Stimulated activated CD4-positive, alpha-beta T cell treated with anti-CD3 and anti-CD28 coated beads, TNF-alpha, amount 100 ng/mL, for 4 hours (primary cell): ENCODE results near the gene FHIP2A.
"Not testable (repeated sequence)": the region's sequence is repeated elsewhere in the genome, so short reads cannot be mapped to it uniquely, and the experiment has no call there.

Experiments
- DNase-seq, 3 experiments: peaks; one replicate each; pipeline ENCODE4 v3.0.0-alpha.2; 2020; ENCODE audit warnings: low read depth in 3 of 3

Gene FHIP2A

GRCh38 chr10:114821293-114821914 is at the start of gene FHIP2A:
TSS of gene FHIP2A (plus strand) at chr10:114821780. CDS start at chr10:114822079, 299 bp downstream.
- DNase-seq = peak; percentile 67 to 81 (median 73)

DNA sequence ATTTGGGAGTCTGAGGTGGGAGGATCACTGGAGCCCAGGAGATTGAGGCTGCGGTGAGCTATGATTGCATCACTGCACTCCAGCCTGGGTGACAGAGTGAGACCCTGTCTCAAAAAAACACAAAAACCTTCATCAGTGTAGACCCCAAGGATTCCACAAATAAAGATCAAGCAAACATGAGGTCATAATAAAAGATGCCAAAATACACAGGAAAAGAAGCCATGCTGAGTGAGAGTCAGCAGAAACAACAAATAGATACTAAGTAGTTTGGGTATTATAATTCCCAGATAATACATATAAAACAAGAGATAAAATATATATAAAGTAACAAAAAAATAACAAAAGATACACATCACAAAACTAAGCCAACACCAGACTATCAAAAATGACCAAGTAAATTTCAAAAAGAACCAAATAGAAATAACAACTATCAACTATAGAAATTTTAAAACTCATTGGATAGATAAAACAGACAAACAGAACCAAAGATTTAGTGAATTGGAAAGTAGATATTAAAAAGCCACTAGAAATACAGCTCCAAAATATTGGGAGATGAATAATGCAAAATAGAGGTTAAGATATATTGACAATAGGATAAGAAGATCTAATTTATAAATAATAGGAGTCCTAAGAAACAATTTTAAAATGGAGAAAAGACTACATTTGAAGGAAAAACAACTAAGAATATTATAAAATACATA is 48.9 kb upstream of the FHIP2A start:
- no peak for DNase-seq

DNA sequence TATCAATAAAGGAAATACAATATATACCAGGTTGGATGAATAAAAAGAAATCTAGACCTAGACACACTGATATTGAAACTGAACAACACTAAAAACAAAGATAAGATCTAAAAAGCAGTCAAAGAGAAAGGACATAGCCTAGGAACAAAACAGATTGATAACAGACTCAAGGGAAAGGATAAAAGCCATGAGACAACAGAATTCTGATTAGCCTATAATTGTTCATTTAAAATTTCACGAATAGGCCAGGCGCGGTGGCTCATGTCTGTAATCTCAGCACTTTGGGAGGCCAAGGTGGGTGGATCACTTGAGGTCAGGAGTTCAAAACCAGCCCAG is 48.4 kb upstream of the FHIP2A start:
- DNase-seq = no peak

GRCh38 chr10:114775082-114775481 is 46.5 kb upstream of the FHIP2A start:
- not testable (repeated sequence) for DNase-seq

DNA sequence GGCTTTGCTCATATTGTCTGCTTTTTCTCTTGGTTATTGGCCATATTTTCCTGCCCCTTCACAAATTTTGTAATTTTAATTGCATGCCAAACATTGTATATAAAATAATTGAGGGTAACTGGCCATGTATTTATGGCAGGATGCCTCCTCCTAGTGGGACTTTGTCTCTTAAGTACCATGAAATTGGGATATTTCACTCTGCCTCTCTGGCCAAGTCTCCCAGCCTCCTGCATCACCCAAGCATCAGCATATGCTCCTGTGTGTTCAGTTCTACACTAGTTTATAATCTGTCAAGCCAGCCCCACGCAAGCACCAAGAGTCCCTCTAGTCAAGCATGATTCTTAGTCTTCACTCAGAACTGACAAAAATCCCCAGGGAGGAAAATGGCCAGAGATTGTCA is 44.2 kb upstream of the FHIP2A start:
- no peak for DNase-seq

- DNase-seq = no peak
Measured at GRCh38 chr10:114779803-114780576, 41.6 kb upstream of the FHIP2A start.

- no peak for DNase-seq
Measured at GRCh38 chr10:114780577-114781184, 40.9 kb upstream of the FHIP2A start.

DNA sequence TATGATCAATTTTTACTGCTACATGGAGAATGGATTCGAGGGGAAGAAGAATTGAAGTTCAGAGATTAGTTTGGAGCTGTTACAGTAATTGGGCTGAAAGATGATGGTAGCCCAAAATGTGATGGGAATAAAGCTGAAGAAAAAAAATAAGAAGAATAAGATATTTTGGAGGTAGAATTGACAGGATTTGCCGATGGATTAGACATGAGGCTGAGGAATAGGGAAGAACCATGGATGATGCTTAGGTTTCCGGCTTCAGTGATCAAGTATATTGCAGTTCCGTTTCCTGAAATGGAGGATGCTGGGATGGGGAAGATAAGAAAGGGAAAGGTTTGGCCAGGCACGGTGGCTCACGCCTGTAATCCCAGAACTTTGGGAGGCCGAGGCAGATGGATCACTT is 38.9 kb upstream of the FHIP2A start:
- no peak for DNase-seq

- DNase-seq = no peak
Measured at GRCh38 chr10:114783686-114784085, 37.9 kb upstream of the FHIP2A start.

- not testable (repeated sequence) for DNase-seq
Measured at GRCh38 chr10:114786492-114786891, 35.1 kb upstream of the FHIP2A start.

- DNase-seq = not testable (repeated sequence)
Measured at GRCh38 chr10:114787131-114787530, 34.4 kb upstream of the FHIP2A start.

DNA sequence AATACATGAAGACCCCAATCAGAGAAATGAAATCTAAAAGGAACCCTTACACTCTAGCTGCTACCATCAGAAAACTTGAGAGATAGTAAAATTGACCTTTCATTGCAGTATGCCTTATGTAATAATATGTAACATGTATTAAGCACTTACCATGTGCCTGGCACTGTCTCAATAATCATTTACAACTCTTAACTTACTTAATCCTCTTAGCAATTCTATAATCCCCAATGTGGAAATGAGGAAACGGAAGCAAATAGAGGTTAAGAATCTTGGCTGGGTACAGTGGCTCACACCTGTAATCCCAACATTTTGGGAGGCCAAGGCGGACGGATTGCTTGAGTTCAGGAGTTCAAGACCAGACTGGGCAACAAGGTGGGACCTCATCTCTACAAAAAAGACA is 29.8 kb upstream of the FHIP2A start:
- no peak for DNase-seq

- no peak for DNase-seq
Measured at GRCh38 chr10:114795039-114795438, 26.5 kb upstream of the FHIP2A start.

DNA sequence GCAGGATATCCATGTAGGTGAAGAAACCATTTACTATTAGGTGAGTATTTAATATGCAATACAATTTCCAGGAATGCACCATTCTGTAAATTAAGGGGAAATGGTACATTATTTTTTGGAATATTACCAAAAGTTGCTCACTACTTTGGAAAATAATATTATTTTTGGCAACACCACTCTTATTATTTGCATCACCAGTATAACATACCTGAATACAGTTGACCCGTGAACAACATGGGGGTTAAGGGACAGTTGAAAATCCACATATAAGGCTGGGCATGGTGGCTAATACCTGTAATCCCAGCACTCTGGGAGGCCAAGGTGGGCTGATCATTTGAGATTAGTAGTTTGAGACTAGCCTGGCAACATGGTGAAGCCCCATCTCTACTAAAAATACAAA is 21.2 kb upstream of the FHIP2A start:
- DNase-seq = no peak

- no peak for DNase-seq
Measured at GRCh38 chr10:114801411-114801813, 20.2 kb upstream of the FHIP2A start.

DNA sequence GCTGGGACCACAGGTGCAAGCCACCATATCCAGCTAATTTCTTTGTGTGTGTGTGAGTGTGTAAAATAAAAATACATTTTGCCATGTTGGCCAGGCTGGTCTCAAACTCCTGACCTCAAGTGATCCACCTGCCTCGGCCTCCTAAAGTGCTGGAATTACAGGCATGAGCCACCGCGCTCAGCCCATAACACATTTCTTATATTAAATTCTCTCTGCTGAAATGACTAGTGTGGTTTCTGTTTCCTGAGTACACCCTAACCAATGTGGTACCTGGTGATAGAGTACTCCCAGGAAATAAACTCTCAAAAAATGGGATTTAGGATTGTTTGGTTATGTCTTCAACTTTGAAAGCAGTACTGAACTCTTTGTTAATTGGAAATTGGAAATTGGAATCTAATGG is 19.4 kb upstream of the FHIP2A start:
- no peak for DNase-seq

GRCh38 chr10:114806562-114807391 is 14.8 kb upstream of the FHIP2A start:
- no peak for DNase-seq

- DNase-seq = no peak
Measured at GRCh38 chr10:114808982-114809381, 12.6 kb upstream of the FHIP2A start.

- DNase-seq = no peak
Measured at GRCh38 chr10:114810926-114811325, 10.7 kb upstream of the FHIP2A start.

DNA sequence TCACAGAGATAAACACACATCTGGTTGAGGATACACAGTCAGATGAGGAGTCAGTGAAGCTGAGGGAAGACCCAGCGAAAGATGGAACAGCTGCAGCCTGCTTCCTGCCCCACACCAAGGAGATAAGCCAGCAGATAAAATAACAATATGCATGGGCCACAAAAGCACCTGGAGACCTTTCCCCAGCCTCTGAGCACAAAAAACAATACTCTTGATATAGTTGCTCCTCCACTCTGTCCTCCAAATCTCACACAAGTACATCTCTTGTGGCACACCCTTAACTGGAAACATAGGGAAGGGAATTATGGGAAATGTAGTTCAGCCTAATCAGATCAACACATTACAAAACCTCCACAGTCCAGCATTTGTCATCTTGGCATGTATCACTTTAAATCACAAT is 9.7 kb upstream of the FHIP2A start:
- DNase-seq = no peak

DNA sequence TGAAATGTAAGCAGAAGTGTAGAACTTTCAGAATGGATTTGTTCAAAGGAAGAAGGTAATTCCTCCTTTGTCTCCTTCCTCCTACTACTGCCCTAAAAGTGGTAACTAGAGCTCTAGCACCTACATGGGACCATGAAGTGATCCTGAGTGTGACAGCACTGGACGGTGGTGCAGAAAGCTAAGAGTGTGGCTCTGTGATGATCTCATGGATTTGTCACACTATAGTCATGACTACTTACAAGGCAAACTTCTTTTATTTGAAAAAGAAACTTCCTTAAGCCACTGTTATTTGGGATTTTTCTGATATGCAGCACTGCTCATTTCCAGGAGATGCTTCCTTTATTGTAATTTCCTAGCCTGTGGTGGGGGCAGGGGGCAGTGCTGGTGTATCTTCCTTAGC is 5.8 kb upstream of the FHIP2A start:
- DNase-seq = no peak

GRCh38 chr10:114816308-114816707 is 5.3 kb upstream of the FHIP2A start:
- DNase-seq = no peak
